ENCODE data around the gene TMEM87B. TPM values are rescaled to one million over a fixed set of nuclear protein-coding genes. Genes with fewer than 3 reads are reported as not detected.
A peak's percentile ranks its signal among the peaks of the same experiment; 100 is the strongest.

TMEM87B gene
- total and polyA plus RNA-seq, 2 of the 8 experiments (the other 6 are each of a cell fraction or from before 2014, with no cell fraction given) = 7.2 to 9.0 TPM

DNA sequence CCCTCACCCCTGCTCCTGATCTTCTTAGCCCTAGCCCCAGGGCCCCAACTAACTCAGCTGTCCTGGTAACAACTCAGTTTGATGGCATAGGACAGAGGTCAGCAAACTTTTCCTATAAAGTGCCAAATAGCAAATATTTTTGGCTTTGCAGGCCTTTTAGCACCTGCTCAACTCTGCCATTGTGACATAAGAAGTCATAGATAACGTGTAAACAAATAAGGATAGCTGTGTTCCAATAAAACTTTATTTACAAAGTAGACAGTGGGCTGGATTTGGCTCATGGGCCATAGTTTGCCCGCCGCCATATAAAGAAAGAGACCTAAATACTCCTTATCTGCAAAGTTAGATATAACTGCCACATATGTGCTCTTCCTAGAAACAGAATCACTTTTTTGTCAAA lies 27.3 kb upstream of the TMEM87B start:
- DNase-seq (ENCODE audit: low read depth in 1 of 2, low spot score in 2 of 2) = peak in 1 of 2 experiments; percentile 4
- H3K14ac ChIP-seq (ENCODE audit: insufficient read length) = no peak overlapping the region
- H4K91ac ChIP-seq (replicated peaks; ENCODE audit: insufficient read length, low read length) = no peak overlapping the region
- H2BK20ac ChIP-seq (ENCODE audit: low read length) = no peak overlapping the region
- H3K4ac ChIP-seq (replicated peaks; ENCODE audit: insufficient read length, low read depth, low read length) = no peak overlapping the region
- no peak overlapping the region for H3K4me2 ChIP-seq (ENCODE audit: insufficient read depth in 1 of 2, low read depth in 2 of 2, low read length in 2 of 2)
- no peak overlapping the region for H2BK12ac ChIP-seq (ENCODE audit: low read depth, low read length)
- H3K79me1 ChIP-seq (ENCODE audit: low read depth, low read length) = 0 out of 2 replicates have a peak, but pooled peaks cover 2% of the 10 kb centered on the region
- no peak overlapping the region for H3K56ac ChIP-seq (replicated peaks; ENCODE audit: insufficient read length, low read depth, low read length)
- no peaks in the 10 kb centered on the region for H4K20me1 ChIP-seq (replicated peaks in 1 of 2; ENCODE audit: control insufficient read depth in 1 of 2, insufficient read depth in 2 of 2, low read length in 2 of 2)
- H2AFZ ChIP-seq (ENCODE audit: low read length) = no peak overlapping the region
- no peak overlapping the region for H3K18ac ChIP-seq (ENCODE audit: extremely low read depth, low read length)
- H4K8ac ChIP-seq (ENCODE audit: extremely low read depth, insufficient read depth, low read length) = no peak overlapping the region
- H3K27ac ChIP-seq (ENCODE audit: low read depth, low read length) = no peak overlapping the region
- H3K4me3 ChIP-seq (ENCODE audit: extremely low read depth in 1 of 4, insufficient read depth in 2 of 4, low read depth in 3 of 4, low read length in 4 of 4) = no peak overlapping the region
- H3K79me2 ChIP-seq (ENCODE audit: control insufficient read depth in 1 of 2, insufficient read depth in 2 of 2, low read length in 2 of 2) = no peaks in the 10 kb centered on the region
- TF ChIP-seq, protein P1, sequence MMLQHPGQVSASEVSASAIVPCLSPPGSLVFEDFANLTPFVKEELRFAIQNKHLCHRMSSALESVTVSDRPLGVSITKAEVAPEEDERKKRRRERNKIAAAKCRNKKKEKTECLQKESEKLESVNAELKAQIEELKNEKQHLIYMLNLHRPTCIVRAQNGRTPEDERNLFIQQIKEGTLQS (IDR thresholded peaks at IDR 0.05; ENCODE audit: insufficient read depth, low read depth, low read length) = no peak
- TF ChIP-seq POLR2A (IDR thresholded peaks at IDR 0.05; ENCODE audit: control extremely low read depth in 1 of 2, low read depth in 2 of 2, low read length in 2 of 2) = no peak
- H3K36me3 ChIP-seq (ENCODE audit: control insufficient read depth in 2 of 4, insufficient read depth in 4 of 4, low read length in 3 of 4) = no peaks in the 10 kb centered on the region
- H2AK5ac ChIP-seq (ENCODE audit: low read depth, low read length) = no peak overlapping the region
- H3K9ac ChIP-seq (replicated peaks in 1 of 4; ENCODE audit: extremely low read depth in 1 of 4, low read depth in 3 of 4, low read length in 3 of 4) = no peak overlapping the region; a peak in 1 of 7 replicates
- H3K23ac ChIP-seq (ENCODE audit: insufficient read length) = no peak overlapping the region
- WGBS, 2 experiments (ENCODE audit: extremely low coverage in 1 of 2, insufficient coverage in 1 of 2, insufficient read length in 1 of 2, insufficient replicate concordance in 2 of 2, low coverage in 1 of 2, low lambda C conversion rate in 2 of 2, missing lambda C conversion rate in 1 of 2) = 95% methylated on average over 3 of the region's 3 CpGs; no CpG with 5 or more reads in 1 of the 2 experiments
- peaks cover 0 to 9% (median 5%) of the 10 kb centered on the region in 4 experiments; a peak in 4 of 7 replicates for H3K4me1 ChIP-seq (replicated peaks in 1 of 4; ENCODE audit: control insufficient read depth in 3 of 4, insufficient read depth in 4 of 4, low read length in 3 of 4)
- H4K5ac ChIP-seq (ENCODE audit: insufficient read length, low read depth, low read length) = no peak overlapping the region
- no peaks in the 10 kb centered on the region for H3K9me3 ChIP-seq (ENCODE audit: insufficient read depth in 2 of 2, low read depth in 1 of 2, low read length in 1 of 2)
- no peaks in the 10 kb centered on the region for H3K27me3 ChIP-seq (replicated peaks in 1 of 4; ENCODE audit: control insufficient read depth in 3 of 4, extremely low read depth in 1 of 4, insufficient read depth in 3 of 4, low read length in 3 of 4)
- no peak overlapping the region for H2BK120ac ChIP-seq (replicated peaks; ENCODE audit: low read depth, low read length)
- H3K23me2 ChIP-seq (ENCODE audit: low read depth, low read length) = no peaks in the 10 kb centered on the region
- FAIRE-seq = no peak
- H2BK15ac ChIP-seq (ENCODE audit: low read length) = no peak overlapping the region
- POLR2A ChIA-PET (ENCODE audit: partially characterized antibody) = no interaction called here
- H2BK5ac ChIP-seq (ENCODE audit: low read depth, low read length) = no peak overlapping the region
- CTCF ChIA-PET (ENCODE audit: partially characterized antibody) = interaction anchor here (1.3 to 2.3 kb wide), 2 partner anchors 20 to 127 kb away, joined by 3 to 12 read pairs; no protein-coding TSS in a partner anchor

Data from H1 (cell line).